WTC11 (cell line): ENCODE results near the gene CRABP2. TPM values are rescaled to one million over a fixed set of nuclear protein-coding genes. Genes with fewer than 3 reads are reported as not detected.
A peak's percentile ranks its signal among the peaks of the same experiment; 100 is the strongest.

Source experiments
- CTCF ChIP-seq: fragments of 200-600 bp; IDR thresholded peaks from 2 replicates; pipeline ENCODE4 v1.8.0; 2022; ENCODE audit warnings: antibody characterized with exemption
- ELF4 ChIP-seq: sonication (generic); formaldehyde crosslinking; IDR thresholded peaks from 2 replicates; pipeline ENCODE4 v1.8.1; 2022; ENCODE audit warnings: low read depth, mild to moderate bottlenecking, moderate library complexity, missing genetic modification reagents
- ESRRA ChIP-seq: sonication (generic); formaldehyde crosslinking; IDR thresholded peaks from 2 replicates; pipeline ENCODE4 v1.8.1; 2022; ENCODE audit warnings: mild to moderate bottlenecking, missing genetic modification reagents, borderline replicate concordance
- JUN ChIP-seq: sonication (generic); formaldehyde crosslinking; IDR thresholded peaks from 2 replicates; pipeline ENCODE4 v1.8.0; 2023; ENCODE audit warnings: mild to moderate bottlenecking, missing genetic modification reagents
- MYBL2 ChIP-seq: sonication (generic); formaldehyde crosslinking; IDR thresholded peaks from 2 replicates; pipeline ENCODE4 v1.8.1; 2023; ENCODE audit warnings: mild to moderate bottlenecking, moderate library complexity, missing genetic modification reagents
- NFATC4 ChIP-seq: fragments of 250-450 bp; sonication (Bioruptor Pico); IDR thresholded peaks from 2 replicates; pipeline ENCODE4 v1.9.0; 2021; ENCODE audit warnings: mild to moderate bottlenecking
- NFE2L1 ChIP-seq: sonication (generic); formaldehyde crosslinking; IDR thresholded peaks from 2 replicates; pipeline ENCODE4 v1.8.1; 2023; ENCODE audit warnings: missing genetic modification reagents
- OVOL2 ChIP-seq: fragments of 250-450 bp; sonication (Bioruptor Pico); IDR thresholded peaks from 2 replicates; pipeline ENCODE4 v1.9.0; 2021; ENCODE audit warnings: mild to moderate bottlenecking, borderline replicate concordance
- PRRX2 ChIP-seq: fragments of 250-450 bp; sonication (Bioruptor Pico); IDR thresholded peaks from 2 replicates; pipeline ENCODE4 v1.8.0; 2021; ENCODE audit warnings: mild to moderate bottlenecking
- SMAD3 ChIP-seq: sonication (generic); formaldehyde crosslinking; IDR thresholded peaks from 2 replicates; pipeline ENCODE4 v1.8.0; 2022; ENCODE audit warnings: missing genetic modification reagents, mild to moderate bottlenecking, borderline replicate concordance
- SMAD4 ChIP-seq: sonication (generic); formaldehyde crosslinking; IDR thresholded peaks from 2 replicates; pipeline ENCODE4 v1.8.0; 2022; ENCODE audit warnings: mild to moderate bottlenecking, missing genetic modification reagents
- TCF7 ChIP-seq: sonication (generic); formaldehyde crosslinking; IDR thresholded peaks from 2 replicates; pipeline ENCODE4 v1.8.0; 2022; ENCODE audit warnings: mild to moderate bottlenecking, low read depth, missing genetic modification reagents, moderate library complexity
- ZNF121 ChIP-seq: sonication (generic); formaldehyde crosslinking; IDR thresholded peaks from 2 replicates; pipeline ENCODE4 v1.8.0; 2023; ENCODE audit warnings: missing genetic modification reagents
- ZNF281 ChIP-seq: sonication (generic); formaldehyde crosslinking; IDR thresholded peaks from 2 replicates; pipeline ENCODE4 v1.8.0; 2023; ENCODE audit warnings: mild to moderate bottlenecking, missing genetic modification reagents
- ZNF317 ChIP-seq: sonication (generic); formaldehyde crosslinking; IDR thresholded peaks from 2 replicates; pipeline ENCODE4 v1.8.1; 2023; ENCODE audit warnings: low read depth, mild to moderate bottlenecking, moderate library complexity, missing genetic modification reagents, borderline replicate concordance
- ZNF396 ChIP-seq: fragments of 250-450 bp; sonication (Bioruptor Pico); IDR thresholded peaks from 2 replicates; pipeline ENCODE4 v1.8.0; 2021; ENCODE audit warnings: mild to moderate bottlenecking, moderate library complexity, borderline replicate concordance
- ZNF512 ChIP-seq: sonication (generic); formaldehyde crosslinking; IDR thresholded peaks from 2 replicates; pipeline ENCODE4 v1.8.1; 2022; ENCODE audit warnings: missing genetic modification reagents, borderline replicate concordance
- total RNA-seq: library from RNA; stranded (reverse); gene quantifications from 3 replicates; pipeline ENCODE4 v1.2.3, GENCODE V29; 2021
- TF ChIP-seq, protein P1 (sequence below): fragments of 250-450 bp; sonication (Bioruptor Pico); IDR thresholded peaks from 2 replicates; pipeline ENCODE4 v2.1.2; 2022; ENCODE audit warnings: mild to moderate bottlenecking, moderate library complexity
- TF ChIP-seq, protein P2 (sequence below): sonication (generic); formaldehyde crosslinking; IDR thresholded peaks from 2 replicates; pipeline ENCODE4 v1.8.1; 2023; ENCODE audit warnings: mild to moderate bottlenecking, missing genetic modification reagents
- TF ChIP-seq, protein P3 (sequence below): sonication (generic); formaldehyde crosslinking; IDR thresholded peaks from 2 replicates; pipeline ENCODE4 v1.8.0; 2023; ENCODE audit warnings: missing genetic modification reagents
- TF ChIP-seq, protein P4 (sequence below): sonication (generic); formaldehyde crosslinking; IDR thresholded peaks from 2 replicates; pipeline ENCODE4 v1.8.1; 2023; ENCODE audit warnings: mild to moderate bottlenecking, moderate library complexity, missing genetic modification reagents
- TF ChIP-seq, protein P5 (sequence below): sonication (generic); formaldehyde crosslinking; IDR thresholded peaks from 2 replicates; pipeline ENCODE4 v1.8.1; 2023; ENCODE audit warnings: mild to moderate bottlenecking, missing genetic modification reagents, moderate library complexity
- TF ChIP-seq, protein P6 (sequence below): sonication (generic); formaldehyde crosslinking; IDR thresholded peaks from 2 replicates; pipeline ENCODE4 v1.8.1; 2023; ENCODE audit warnings: mild to moderate bottlenecking, missing genetic modification reagents

The CRABP2 gene
- total RNA-seq, 1 experiment from 2014 or later = 135 TPM

DNA sequence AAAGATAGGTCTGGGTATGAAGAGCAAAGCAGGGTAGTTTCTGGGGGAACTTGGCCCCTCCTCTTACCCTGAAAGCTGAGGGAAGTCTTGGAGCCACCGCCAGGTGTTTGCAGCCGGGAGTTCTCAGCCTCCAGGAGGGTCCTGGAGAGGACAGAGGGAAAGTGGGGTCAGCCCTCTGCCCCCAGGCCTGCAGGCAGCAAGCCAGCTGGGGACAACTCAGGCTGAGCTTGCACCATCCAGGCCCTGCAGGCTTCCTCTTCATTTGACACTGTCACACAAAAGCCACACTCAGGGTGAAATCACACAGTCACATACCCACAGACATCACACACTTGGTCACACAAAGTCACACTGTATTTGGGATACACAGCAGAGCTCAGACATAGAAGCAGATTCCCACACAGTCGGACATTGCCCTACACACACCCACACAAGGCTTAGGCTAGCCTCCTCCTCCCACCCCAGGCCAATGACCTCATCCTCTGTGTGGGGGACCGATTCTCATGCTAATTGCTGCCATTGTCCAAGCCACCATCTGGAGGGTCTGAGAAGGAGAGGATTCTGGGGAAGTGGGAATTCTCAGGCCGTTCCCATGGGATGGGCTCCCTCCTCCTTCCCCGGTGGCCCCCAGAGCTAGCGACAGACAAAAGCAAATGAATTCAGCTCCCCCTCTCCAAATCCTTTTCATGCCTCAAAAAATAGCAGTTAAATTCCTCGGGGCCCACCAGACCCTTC lies 31.8 kb downstream of the CRABP2 start (continued):
- TF ChIP-seq SMAD4 (CRISPR knock-in tag) (0 out of 2 replicates have a peak, but pooled peaks have one; percentile 62), NFATC4 (CRISPR knock-in tag) (0 out of 2 replicates have a peak, but pooled peaks have one; percentile 55), NFE2L1 (no peak), ZNF512 (no peak), CTCF (no peak), ZNF281 (0 out of 2 replicates have a peak, but pooled peaks have one; percentile 78), MYBL2 (CRISPR knock-in tag) (no peak), OVOL2 (no peak), PRRX2 (CRISPR knock-in tag) (no peak; the same call in 1 of the 2 replicates), ELF4 (no peak), ZNF396 (CRISPR knock-in tag) (no peak), TCF7 (CRISPR knock-in tag) (no peak), SMAD3 (CRISPR knock-in tag) (0 out of 2 replicates have a peak, but pooled peaks have one; percentile 11), ZNF317 (CRISPR knock-in tag) (no peak), ESRRA (CRISPR knock-in tag) (no peak), JUN (CRISPR knock-in tag) (peak; percentile 95), ZNF121 (CRISPR knock-in tag) (no peak)
- TF ChIP-seq, protein P1, sequence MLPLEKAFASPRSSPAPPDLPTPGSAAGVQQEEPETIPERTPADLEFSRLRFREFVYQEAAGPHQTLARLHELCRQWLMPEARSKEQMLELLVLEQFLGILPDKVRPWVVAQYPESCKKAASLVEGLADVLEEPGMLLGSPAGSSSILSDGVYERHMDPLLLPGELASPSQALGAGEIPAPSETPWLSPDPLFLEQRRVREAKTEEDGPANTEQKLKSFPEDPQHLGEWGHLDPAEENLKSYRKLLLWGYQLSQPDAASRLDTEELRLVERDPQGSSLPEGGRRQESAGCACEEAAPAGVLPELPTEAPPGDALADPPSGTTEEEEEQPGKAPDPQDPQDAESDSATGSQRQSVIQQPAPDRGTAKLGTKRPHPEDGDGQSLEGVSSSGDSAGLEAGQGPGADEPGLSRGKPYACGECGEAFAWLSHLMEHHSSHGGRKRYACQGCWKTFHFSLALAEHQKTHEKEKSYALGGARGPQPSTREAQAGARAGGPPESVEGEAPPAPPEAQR = no peak
- TF ChIP-seq, protein P2, sequence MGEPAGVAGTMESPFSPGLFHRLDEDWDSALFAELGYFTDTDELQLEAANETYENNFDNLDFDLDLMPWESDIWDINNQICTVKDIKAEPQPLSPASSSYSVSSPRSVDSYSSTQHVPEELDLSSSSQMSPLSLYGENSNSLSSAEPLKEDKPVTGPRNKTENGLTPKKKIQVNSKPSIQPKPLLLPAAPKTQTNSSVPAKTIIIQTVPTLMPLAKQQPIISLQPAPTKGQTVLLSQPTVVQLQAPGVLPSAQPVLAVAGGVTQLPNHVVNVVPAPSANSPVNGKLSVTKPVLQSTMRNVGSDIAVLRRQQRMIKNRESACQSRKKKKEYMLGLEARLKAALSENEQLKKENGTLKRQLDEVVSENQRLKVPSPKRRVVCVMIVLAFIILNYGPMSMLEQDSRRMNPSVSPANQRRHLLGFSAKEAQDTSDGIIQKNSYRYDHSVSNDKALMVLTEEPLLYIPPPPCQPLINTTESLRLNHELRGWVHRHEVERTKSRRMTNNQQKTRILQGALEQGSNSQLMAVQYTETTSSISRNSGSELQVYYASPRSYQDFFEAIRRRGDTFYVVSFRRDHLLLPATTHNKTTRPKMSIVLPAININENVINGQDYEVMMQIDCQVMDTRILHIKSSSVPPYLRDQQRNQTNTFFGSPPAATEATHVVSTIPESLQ (CRISPR knock-in tag) = no peak
- TF ChIP-seq, protein P3, sequence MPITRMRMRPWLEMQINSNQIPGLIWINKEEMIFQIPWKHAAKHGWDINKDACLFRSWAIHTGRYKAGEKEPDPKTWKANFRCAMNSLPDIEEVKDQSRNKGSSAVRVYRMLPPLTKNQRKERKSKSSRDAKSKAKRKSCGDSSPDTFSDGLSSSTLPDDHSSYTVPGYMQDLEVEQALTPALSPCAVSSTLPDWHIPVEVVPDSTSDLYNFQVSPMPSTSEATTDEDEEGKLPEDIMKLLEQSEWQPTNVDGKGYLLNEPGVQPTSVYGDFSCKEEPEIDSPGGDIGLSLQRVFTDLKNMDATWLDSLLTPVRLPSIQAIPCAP (CRISPR knock-in tag) = no peak
- TF ChIP-seq, protein P4, sequence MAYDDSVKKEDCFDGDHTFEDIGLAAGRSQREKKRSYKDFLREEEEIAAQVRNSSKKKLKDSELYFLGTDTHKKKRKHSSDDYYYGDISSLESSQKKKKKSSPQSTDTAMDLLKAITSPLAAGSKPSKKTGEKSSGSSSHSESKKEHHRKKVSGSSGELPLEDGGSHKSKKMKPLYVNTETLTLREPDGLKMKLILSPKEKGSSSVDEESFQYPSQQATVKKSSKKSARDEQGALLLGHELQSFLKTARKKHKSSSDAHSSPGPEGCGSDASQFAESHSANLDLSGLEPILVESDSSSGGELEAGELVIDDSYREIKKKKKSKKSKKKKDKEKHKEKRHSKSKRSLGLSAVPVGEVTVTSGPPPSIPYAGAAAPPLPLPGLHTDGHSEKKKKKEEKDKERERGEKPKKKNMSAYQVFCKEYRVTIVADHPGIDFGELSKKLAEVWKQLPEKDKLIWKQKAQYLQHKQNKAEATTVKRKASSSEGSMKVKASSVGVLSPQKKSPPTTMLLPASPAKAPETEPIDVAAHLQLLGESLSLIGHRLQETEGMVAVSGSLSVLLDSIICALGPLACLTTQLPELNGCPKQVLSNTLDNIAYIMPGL (CRISPR knock-in tag) = no peak
- TF ChIP-seq, protein P5, sequence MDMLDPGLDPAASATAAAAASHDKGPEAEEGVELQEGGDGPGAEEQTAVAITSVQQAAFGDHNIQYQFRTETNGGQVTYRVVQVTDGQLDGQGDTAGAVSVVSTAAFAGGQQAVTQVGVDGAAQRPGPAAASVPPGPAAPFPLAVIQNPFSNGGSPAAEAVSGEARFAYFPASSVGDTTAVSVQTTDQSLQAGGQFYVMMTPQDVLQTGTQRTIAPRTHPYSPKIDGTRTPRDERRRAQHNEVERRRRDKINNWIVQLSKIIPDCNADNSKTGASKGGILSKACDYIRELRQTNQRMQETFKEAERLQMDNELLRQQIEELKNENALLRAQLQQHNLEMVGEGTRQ (CRISPR knock-in tag) = no peak
- TF ChIP-seq, protein P6, sequence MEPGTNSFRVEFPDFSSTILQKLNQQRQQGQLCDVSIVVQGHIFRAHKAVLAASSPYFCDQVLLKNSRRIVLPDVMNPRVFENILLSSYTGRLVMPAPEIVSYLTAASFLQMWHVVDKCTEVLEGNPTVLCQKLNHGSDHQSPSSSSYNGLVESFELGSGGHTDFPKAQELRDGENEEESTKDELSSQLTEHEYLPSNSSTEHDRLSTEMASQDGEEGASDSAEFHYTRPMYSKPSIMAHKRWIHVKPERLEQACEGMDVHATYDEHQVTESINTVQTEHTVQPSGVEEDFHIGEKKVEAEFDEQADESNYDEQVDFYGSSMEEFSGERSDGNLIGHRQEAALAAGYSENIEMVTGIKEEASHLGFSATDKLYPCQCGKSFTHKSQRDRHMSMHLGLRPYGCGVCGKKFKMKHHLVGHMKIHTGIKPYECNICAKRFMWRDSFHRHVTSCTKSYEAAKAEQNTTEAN (CRISPR knock-in tag) = peak; percentile 70; the same call in 1 of the 2 replicates
